Measurements from ENCODE around the gene BRD3. TPM values are rescaled to one million over a fixed set of nuclear protein-coding genes. Genes with fewer than 3 reads are reported as not detected.
A peak's percentile ranks its signal among the peaks of the same experiment; 100 is the strongest.

Gene BRD3
- total RNA-seq, 1 experiment from 2014 or later, result 108 TPM

DNA sequence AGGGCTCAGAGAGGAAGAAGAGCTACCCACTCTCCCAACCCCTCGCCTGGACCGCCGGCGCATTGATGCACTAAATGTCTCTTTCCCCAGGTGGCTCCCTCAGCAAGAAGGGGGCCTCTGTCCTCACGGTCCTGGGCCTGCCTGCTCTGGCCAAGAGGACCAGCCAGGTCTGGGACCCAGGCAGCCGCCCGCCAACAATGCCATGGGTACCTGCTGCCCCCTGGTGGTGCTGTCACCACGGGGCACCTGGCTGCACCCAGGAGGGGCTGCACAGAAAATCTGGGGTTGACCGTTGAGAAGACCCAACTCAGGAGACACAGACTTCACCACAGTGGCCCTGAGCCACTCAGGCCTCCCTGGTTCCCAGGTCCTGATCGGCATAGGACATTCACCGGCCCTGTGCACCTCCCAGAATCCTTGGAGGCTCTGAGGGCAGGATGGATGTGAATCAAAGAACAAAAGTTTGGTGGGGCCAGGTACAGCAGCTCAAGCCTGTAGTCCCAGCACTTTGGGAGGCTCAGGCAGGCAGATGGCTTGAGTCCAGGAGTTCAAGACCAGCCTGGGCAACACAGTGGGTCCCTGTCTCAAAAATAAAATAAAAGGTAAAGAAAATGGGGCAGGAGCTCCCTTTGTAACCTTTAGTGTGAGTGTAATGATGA, 73.3 kb downstream of the BRD3 start:
- Mint-ChIP-seq H3K27me3 (ENCODE audit: low read depth) (no peaks in the 10 kb centered on the region), H3K4me1 (peaks cover 23% of the 10 kb centered on the region), H3K4me3 (peak overlapping the region; percentile 38), H3K9me3 (no peaks in the 10 kb centered on the region), H3K27ac (no peak overlapping the region), H3K36me3 (no peaks in the 10 kb centered on the region)
- peak; percentile 56 for ATAC-seq
- DNase-seq (ENCODE audit: low spot score), result peak; percentile 90
- POLR2A ChIA-PET, result no interaction called here
- CTCF ChIA-PET, result interaction anchor here (0.6 to 3.7 kb wide), 25 partner anchors 11 to 467 kb away, joined by 3 to 80 read pairs (median 6); partner anchors contain the start of genes BRD3OS and SARDH
- no peak for TF ChIP-seq ZNF138 (CRISPR knock-in tag; conservative IDR thresholded peaks at IDR 0.05)
- no peak for TF ChIP-seq FOXP1 (CRISPR knock-in tag; IDR thresholded peaks at IDR 0.05; ENCODE audit: borderline replicate concordance)
- no peak for TF ChIP-seq TCF7 (CRISPR knock-in tag; IDR thresholded peaks at IDR 0.05; ENCODE audit: low read depth)
- no peak for TF ChIP-seq ZNF317 (CRISPR knock-in tag; IDR thresholded peaks at IDR 0.05; ENCODE audit: borderline replicate concordance, low read depth)
- TF ChIP-seq CREB1 (CRISPR knock-in tag; IDR thresholded peaks at IDR 0.05), result no peak
- TF ChIP-seq, protein P1, sequence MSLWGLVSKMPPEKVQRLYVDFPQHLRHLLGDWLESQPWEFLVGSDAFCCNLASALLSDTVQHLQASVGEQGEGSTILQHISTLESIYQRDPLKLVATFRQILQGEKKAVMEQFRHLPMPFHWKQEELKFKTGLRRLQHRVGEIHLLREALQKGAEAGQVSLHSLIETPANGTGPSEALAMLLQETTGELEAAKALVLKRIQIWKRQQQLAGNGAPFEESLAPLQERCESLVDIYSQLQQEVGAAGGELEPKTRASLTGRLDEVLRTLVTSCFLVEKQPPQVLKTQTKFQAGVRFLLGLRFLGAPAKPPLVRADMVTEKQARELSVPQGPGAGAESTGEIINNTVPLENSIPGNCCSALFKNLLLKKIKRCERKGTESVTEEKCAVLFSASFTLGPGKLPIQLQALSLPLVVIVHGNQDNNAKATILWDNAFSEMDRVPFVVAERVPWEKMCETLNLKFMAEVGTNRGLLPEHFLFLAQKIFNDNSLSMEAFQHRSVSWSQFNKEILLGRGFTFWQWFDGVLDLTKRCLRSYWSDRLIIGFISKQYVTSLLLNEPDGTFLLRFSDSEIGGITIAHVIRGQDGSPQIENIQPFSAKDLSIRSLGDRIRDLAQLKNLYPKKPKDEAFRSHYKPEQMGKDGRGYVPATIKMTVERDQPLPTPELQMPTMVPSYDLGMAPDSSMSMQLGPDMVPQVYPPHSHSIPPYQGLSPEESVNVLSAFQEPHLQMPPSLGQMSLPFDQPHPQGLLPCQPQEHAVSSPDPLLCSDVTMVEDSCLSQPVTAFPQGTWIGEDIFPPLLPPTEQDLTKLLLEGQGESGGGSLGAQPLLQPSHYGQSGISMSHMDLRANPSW (CRISPR knock-in tag; conservative IDR thresholded peaks at IDR 0.05; ENCODE audit: low read depth), result no peak
- TF ChIP-seq, protein P2, sequence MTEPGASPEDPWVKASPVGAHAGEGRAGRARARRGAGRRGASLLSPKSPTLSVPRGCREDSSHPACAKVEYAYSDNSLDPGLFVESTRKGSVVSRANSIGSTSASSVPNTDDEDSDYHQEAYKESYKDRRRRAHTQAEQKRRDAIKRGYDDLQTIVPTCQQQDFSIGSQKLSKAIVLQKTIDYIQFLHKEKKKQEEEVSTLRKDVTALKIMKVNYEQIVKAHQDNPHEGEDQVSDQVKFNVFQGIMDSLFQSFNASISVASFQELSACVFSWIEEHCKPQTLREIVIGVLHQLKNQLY (CRISPR knock-in tag; IDR thresholded peaks at IDR 0.05), result no peak
- no peak for TF ChIP-seq NR3C1 (CRISPR knock-in tag; conservative IDR thresholded peaks at IDR 0.05; ENCODE audit: low read depth)
- TF ChIP-seq, protein P3, sequence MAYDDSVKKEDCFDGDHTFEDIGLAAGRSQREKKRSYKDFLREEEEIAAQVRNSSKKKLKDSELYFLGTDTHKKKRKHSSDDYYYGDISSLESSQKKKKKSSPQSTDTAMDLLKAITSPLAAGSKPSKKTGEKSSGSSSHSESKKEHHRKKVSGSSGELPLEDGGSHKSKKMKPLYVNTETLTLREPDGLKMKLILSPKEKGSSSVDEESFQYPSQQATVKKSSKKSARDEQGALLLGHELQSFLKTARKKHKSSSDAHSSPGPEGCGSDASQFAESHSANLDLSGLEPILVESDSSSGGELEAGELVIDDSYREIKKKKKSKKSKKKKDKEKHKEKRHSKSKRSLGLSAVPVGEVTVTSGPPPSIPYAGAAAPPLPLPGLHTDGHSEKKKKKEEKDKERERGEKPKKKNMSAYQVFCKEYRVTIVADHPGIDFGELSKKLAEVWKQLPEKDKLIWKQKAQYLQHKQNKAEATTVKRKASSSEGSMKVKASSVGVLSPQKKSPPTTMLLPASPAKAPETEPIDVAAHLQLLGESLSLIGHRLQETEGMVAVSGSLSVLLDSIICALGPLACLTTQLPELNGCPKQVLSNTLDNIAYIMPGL (CRISPR knock-in tag; IDR thresholded peaks at IDR 0.05), result no peak
- TF ChIP-seq, protein P4, sequence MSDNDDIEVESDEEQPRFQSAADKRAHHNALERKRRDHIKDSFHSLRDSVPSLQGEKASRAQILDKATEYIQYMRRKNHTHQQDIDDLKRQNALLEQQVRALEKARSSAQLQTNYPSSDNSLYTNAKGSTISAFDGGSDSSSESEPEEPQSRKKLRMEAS (CRISPR knock-in tag; IDR thresholded peaks at IDR 0.05), result peak; percentile 24; the same call in 1 of the 2 replicates
- TF ChIP-seq, protein P5, sequence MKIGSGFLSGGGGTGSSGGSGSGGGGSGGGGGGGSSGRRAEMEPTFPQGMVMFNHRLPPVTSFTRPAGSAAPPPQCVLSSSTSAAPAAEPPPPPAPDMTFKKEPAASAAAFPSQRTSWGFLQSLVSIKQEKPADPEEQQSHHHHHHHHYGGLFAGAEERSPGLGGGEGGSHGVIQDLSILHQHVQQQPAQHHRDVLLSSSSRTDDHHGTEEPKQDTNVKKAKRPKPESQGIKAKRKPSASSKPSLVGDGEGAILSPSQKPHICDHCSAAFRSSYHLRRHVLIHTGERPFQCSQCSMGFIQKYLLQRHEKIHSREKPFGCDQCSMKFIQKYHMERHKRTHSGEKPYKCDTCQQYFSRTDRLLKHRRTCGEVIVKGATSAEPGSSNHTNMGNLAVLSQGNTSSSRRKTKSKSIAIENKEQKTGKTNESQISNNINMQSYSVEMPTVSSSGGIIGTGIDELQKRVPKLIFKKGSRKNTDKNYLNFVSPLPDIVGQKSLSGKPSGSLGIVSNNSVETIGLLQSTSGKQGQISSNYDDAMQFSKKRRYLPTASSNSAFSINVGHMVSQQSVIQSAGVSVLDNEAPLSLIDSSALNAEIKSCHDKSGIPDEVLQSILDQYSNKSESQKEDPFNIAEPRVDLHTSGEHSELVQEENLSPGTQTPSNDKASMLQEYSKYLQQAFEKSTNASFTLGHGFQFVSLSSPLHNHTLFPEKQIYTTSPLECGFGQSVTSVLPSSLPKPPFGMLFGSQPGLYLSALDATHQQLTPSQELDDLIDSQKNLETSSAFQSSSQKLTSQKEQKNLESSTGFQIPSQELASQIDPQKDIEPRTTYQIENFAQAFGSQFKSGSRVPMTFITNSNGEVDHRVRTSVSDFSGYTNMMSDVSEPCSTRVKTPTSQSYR (CRISPR knock-in tag; IDR thresholded peaks at IDR 0.05), result no peak
- TF ChIP-seq, protein P6, sequence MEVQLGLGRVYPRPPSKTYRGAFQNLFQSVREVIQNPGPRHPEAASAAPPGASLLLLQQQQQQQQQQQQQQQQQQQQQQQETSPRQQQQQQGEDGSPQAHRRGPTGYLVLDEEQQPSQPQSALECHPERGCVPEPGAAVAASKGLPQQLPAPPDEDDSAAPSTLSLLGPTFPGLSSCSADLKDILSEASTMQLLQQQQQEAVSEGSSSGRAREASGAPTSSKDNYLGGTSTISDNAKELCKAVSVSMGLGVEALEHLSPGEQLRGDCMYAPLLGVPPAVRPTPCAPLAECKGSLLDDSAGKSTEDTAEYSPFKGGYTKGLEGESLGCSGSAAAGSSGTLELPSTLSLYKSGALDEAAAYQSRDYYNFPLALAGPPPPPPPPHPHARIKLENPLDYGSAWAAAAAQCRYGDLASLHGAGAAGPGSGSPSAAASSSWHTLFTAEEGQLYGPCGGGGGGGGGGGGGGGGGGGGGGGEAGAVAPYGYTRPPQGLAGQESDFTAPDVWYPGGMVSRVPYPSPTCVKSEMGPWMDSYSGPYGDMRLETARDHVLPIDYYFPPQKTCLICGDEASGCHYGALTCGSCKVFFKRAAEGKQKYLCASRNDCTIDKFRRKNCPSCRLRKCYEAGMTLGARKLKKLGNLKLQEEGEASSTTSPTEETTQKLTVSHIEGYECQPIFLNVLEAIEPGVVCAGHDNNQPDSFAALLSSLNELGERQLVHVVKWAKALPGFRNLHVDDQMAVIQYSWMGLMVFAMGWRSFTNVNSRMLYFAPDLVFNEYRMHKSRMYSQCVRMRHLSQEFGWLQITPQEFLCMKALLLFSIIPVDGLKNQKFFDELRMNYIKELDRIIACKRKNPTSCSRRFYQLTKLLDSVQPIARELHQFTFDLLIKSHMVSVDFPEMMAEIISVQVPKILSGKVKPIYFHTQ (CRISPR knock-in tag; IDR thresholded peaks at IDR 0.05), result no peak
- TF ChIP-seq CREM (CRISPR knock-in tag; IDR thresholded peaks at IDR 0.05), result no peak
- no peak for TF ChIP-seq NFYB (CRISPR knock-in tag; conservative IDR thresholded peaks at IDR 0.05; ENCODE audit: low read depth)
- no peak; the same call in 1 of the 2 replicates for TF ChIP-seq SP1 (CRISPR knock-in tag; conservative IDR thresholded peaks at IDR 0.05)
- TF ChIP-seq NR1H2 (CRISPR knock-in tag; IDR thresholded peaks at IDR 0.05), result no peak
- TF ChIP-seq, protein P7, sequence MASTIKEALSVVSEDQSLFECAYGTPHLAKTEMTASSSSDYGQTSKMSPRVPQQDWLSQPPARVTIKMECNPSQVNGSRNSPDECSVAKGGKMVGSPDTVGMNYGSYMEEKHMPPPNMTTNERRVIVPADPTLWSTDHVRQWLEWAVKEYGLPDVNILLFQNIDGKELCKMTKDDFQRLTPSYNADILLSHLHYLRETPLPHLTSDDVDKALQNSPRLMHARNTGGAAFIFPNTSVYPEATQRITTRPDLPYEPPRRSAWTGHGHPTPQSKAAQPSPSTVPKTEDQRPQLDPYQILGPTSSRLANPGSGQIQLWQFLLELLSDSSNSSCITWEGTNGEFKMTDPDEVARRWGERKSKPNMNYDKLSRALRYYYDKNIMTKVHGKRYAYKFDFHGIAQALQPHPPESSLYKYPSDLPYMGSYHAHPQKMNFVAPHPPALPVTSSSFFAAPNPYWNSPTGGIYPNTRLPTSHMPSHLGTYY (CRISPR knock-in tag; IDR thresholded peaks at IDR 0.05), result no peak
- no peak for TF ChIP-seq SOX15 (CRISPR knock-in tag; IDR thresholded peaks at IDR 0.05)
- TF ChIP-seq CBFB (CRISPR knock-in tag; IDR thresholded peaks at IDR 0.05; ENCODE audit: low read depth), result no peak
- no peak for TF ChIP-seq ZNF423 (CRISPR knock-in tag; IDR thresholded peaks at IDR 0.05)
- TF ChIP-seq, protein P8, sequence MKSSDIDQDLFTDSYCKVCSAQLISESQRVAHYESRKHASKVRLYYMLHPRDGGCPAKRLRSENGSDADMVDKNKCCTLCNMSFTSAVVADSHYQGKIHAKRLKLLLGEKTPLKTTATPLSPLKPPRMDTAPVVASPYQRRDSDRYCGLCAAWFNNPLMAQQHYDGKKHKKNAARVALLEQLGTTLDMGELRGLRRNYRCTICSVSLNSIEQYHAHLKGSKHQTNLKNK (CRISPR knock-in tag; IDR thresholded peaks at IDR 0.05), result no peak
- TF ChIP-seq, protein P9, sequence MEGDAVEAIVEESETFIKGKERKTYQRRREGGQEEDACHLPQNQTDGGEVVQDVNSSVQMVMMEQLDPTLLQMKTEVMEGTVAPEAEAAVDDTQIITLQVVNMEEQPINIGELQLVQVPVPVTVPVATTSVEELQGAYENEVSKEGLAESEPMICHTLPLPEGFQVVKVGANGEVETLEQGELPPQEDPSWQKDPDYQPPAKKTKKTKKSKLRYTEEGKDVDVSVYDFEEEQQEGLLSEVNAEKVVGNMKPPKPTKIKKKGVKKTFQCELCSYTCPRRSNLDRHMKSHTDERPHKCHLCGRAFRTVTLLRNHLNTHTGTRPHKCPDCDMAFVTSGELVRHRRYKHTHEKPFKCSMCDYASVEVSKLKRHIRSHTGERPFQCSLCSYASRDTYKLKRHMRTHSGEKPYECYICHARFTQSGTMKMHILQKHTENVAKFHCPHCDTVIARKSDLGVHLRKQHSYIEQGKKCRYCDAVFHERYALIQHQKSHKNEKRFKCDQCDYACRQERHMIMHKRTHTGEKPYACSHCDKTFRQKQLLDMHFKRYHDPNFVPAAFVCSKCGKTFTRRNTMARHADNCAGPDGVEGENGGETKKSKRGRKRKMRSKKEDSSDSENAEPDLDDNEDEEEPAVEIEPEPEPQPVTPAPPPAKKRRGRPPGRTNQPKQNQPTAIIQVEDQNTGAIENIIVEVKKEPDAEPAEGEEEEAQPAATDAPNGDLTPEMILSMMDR (IDR thresholded peaks at IDR 0.05), result peak; percentile 89
- no peak for TF ChIP-seq NFE2L1 (CRISPR knock-in tag; IDR thresholded peaks at IDR 0.05)
